Caco-2 (cell line): ENCODE data around the gene OR51F2. TPM values are rescaled to one million over a fixed set of nuclear protein-coding genes. Genes with fewer than 3 reads are reported as not detected.
"Not testable (repeated sequence)": the region's sequence is repeated elsewhere in the genome, so short reads cannot be mapped to it uniquely, and the experiment has no call there.

Experiments used
- BruUV-seq: library from RNA; stranded (reverse); fragments of 400-500 nt; replicated peaks from 2 replicates; lab custom pipeline; 2021; lab: Mats Ljungman, UMichigan
- CTCF ChIA-PET: fragments of 300-600 bp; sonication (Branson Sonifier 250); formaldehyde crosslinking; loops from one replicate; lab custom pipeline; 2022; ENCODE audit warnings: antibody characterized with exemption; lab: Charles Lee
- POLR2A ChIA-PET: fragments of 300-600 bp; sonication (Branson Sonifier 250); formaldehyde crosslinking; loops from one replicate; lab custom pipeline; 2022; ENCODE audit warnings: antibody characterized with exemption; lab: Charles Lee
- DNase-seq, 2 experiments: peaks; one replicate each; pipeline versions ENCODE4 v3.0.0 to v3.0.0-alpha.2; 2020 to 2022
- H3K27me3 ChIP-seq: replicated peaks from 2 replicates; pipeline ENCODE4 v1.6.0; 2011; ENCODE audit warnings: low read length; ENCODE audit not compliant: control insufficient read depth, insufficient read depth
- H3K36me3 ChIP-seq: 2 replicates; pipeline ENCODE4 v1.5.1; 2011; ENCODE audit warnings: low read length; ENCODE audit not compliant: control insufficient read depth, insufficient read depth
- H3K4me1 ChIP-seq: fragments of 250-450 bp; sonication (Bioruptor Pico); 2 replicates; pipeline ENCODE4 v1.5.1; 2020; ENCODE audit warnings: mild to moderate bottlenecking
- H3K4me3 ChIP-seq: 2 replicates; pipeline ENCODE4 v1.5.1; 2011; ENCODE audit warnings: low read depth, mild to moderate bottlenecking, control low read depth, low read length
- H3K9me3 ChIP-seq: fragments of 250-450 bp; sonication (Bioruptor Pico); 2 replicates; pipeline ENCODE4 v1.5.1; 2020; ENCODE audit warnings: mild to moderate bottlenecking, moderate library complexity
- H3K27ac Mint-ChIP-seq: one replicate; pipeline ENCODE4 v1.8.0; 2022; ENCODE audit warnings: mixed read lengths; ENCODE audit not compliant: unreplicated experiment
- H3K27me3 Mint-ChIP-seq: one replicate; pipeline ENCODE4 v1.8.0; 2022; ENCODE audit warnings: mixed read lengths; ENCODE audit not compliant: insufficient read depth, unreplicated experiment
- H3K36me3 Mint-ChIP-seq: one replicate; pipeline ENCODE4 v1.8.0; 2022; ENCODE audit warnings: mild to moderate bottlenecking, mixed read lengths; ENCODE audit not compliant: insufficient read depth, unreplicated experiment
- H3K4me1 Mint-ChIP-seq: one replicate; pipeline ENCODE4 v1.8.0; 2022; ENCODE audit warnings: low read depth, mixed read lengths; ENCODE audit not compliant: unreplicated experiment
- H3K4me3 Mint-ChIP-seq: one replicate; pipeline ENCODE4 v1.8.0; 2022; ENCODE audit warnings: mild to moderate bottlenecking, moderate library complexity, mixed read lengths; ENCODE audit not compliant: unreplicated experiment
- H3K9me3 Mint-ChIP-seq: one replicate; pipeline ENCODE4 v1.8.0; 2022; ENCODE audit warnings: mixed read lengths; ENCODE audit not compliant: unreplicated experiment
- intact Hi-C: fragments of 100-400 bp; cut with micrococcal nuclease; formaldehyde crosslinking; loops from one replicate; pipeline ENCODE4 v1.10.0; 2022; ENCODE audit not compliant: unreplicated experiment
- total RNA-seq: library from RNA; stranded (reverse); gene quantifications from 2 replicates; pipeline ENCODE4 v1.2.3, GENCODE V29; 2022
- TF ChIP-seq, protein P1 (sequence below), 2 experiments: fragments of 200-600 bp in 1 of 2; IDR thresholded peaks; 1 replicate in 1 of 2; 2 replicates in 1 of 2; pipeline versions ENCODE4 v1.5.1 to v1.8.0; 2011 to 2022; ENCODE audit warnings: antibody characterized with exemption in 1 of 2, control low read depth in 1 of 2, inconsistent platforms in 1 of 2, low read depth in 1 of 2, low read length in 1 of 2, mild to moderate bottlenecking in 1 of 2, moderate library complexity in 1 of 2; ENCODE audit not compliant: insufficient read depth in 1 of 2, severe bottlenecking in 1 of 2, unreplicated experiment in 1 of 2

The OR51F2 gene
- total RNA-seq, 1 experiment from 2014 or later = not detected

DNA sequence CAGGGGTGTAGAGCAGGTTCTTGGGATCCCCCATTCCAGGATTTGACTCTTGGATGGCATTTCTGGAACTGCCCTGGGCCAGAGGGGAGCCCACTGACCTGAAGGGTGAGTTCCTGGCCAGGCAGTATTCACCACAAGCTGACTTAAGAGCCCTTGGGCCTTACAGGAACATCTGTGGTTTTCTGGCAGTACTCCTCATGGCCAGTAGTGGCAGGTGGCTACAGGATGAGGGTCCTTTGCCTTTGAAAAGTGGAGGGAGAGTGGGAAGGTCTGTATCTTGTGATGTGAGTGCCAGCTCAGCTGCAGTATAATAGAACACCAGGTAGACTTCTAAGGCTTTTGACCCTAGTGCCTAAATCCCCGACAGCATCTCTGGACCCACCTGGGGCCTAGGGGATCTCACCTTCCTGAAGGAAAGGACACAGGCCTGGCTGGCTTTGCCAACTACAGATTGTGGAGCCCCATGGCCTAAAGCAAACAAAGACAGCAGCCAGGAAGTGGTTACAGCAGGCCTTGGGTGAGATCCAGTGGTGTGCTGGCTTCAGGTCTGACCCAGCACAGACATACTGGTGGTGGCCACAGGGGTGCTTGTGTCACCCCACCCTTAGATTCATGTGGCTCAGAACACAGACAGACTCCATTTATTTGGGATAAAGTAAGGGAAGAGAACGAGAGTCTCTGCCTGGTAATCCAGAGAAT is 18.9 kb downstream of the OR51F2 start:
- Mint-ChIP-seq H3K27me3 (peaks cover 9% of the 10 kb centered on the region), H3K27ac (no peak overlapping the region), H3K4me1 (no peaks in the 10 kb centered on the region), H3K9me3 (no peaks in the 10 kb centered on the region), H3K4me3 (no peak overlapping the region), H3K36me3 (no peaks in the 10 kb centered on the region)
- TF ChIP-seq, protein P1, sequence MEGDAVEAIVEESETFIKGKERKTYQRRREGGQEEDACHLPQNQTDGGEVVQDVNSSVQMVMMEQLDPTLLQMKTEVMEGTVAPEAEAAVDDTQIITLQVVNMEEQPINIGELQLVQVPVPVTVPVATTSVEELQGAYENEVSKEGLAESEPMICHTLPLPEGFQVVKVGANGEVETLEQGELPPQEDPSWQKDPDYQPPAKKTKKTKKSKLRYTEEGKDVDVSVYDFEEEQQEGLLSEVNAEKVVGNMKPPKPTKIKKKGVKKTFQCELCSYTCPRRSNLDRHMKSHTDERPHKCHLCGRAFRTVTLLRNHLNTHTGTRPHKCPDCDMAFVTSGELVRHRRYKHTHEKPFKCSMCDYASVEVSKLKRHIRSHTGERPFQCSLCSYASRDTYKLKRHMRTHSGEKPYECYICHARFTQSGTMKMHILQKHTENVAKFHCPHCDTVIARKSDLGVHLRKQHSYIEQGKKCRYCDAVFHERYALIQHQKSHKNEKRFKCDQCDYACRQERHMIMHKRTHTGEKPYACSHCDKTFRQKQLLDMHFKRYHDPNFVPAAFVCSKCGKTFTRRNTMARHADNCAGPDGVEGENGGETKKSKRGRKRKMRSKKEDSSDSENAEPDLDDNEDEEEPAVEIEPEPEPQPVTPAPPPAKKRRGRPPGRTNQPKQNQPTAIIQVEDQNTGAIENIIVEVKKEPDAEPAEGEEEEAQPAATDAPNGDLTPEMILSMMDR (IDR thresholded peaks at IDR 0.05; ENCODE audit: insufficient read depth in 1 of 2, low read depth in 1 of 2, low read length in 1 of 2, severe bottlenecking in 1 of 2, unreplicated experiment in 1 of 2) = no peak
- no TSS peak for BruUV-seq
- no peaks in the 10 kb centered on the region for H3K9me3 ChIP-seq
- no peak overlapping the region for H3K4me3 ChIP-seq
- H3K4me1 ChIP-seq = no peaks in the 10 kb centered on the region
- intact Hi-C loops = no loop called here
- no peak for DNase-seq
- H3K27me3 ChIP-seq = no peaks in the 10 kb centered on the region
- POLR2A ChIA-PET = no interaction called here
- no peaks in the 10 kb centered on the region for H3K36me3 ChIP-seq
- CTCF ChIA-PET = no interaction called here

DNA sequence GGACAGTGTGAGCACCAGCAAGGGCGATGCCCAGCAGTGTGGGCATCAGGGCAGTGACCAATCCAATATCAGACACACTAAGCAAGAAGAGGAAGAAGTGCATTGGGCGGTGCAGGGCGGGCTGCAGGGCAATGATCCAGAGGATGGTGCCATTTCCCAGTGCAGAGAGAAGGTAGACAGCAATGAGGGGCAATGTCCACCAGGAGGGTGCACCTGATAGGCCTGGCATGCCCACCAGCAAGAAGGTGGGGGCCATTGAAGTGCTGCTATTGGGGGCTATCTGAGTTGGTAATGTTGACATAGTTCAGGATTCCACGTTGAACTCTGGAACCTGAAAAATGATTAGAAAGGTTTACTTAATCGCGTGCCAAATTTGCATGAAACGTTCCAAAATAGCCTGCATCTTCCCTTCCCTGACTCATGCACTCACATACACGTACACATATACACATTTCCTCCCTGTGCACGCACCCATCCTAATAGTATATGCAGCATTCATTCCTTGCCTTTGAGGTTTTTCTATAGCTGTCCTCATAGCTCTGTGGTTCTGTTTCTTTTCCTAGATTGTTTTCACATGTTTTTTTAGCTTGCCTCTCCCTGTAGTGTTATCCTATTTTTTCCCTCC is 27.9 kb downstream of the OR51F2 start, which contains the start of gene OR51S1:
OR51S1 (minus strand) TSS at position 301 of the 625 bp plus-strand sequence; CDS start at position 301, 0 bp downstream.
- Mint-ChIP-seq H3K27me3 (no peaks in the 10 kb centered on the region), H3K4me3 (no peak within 1 kb of the TSS), H3K4me1 (no peaks in the 10 kb centered on the region), H3K27ac (no peak within 1 kb of the TSS), H3K9me3 (no peaks in the 10 kb centered on the region), H3K36me3 (no peaks in the 10 kb centered on the region)
- TF ChIP-seq, protein P1 (IDR thresholded peaks at IDR 0.05; ENCODE audit: insufficient read depth in 1 of 2, low read depth in 1 of 2, low read length in 1 of 2, severe bottlenecking in 1 of 2, unreplicated experiment in 1 of 2) = no peak
- Histone ChIP-seq H3K36me3 (no peaks in the 10 kb centered on the region), H3K4me1 (no peaks in the 10 kb centered on the region), H3K4me3 (no peak within 1 kb of the TSS), H3K9me3 (no peaks in the 10 kb centered on the region), H3K27me3 (no peaks in the 10 kb centered on the region)
- BruUV-seq = no TSS peak
- intact Hi-C loops = no loop called here
- DNase-seq = no peak
- ChIA-PET POLR2A (no interaction called here), CTCF (no interaction called here)

DNA sequence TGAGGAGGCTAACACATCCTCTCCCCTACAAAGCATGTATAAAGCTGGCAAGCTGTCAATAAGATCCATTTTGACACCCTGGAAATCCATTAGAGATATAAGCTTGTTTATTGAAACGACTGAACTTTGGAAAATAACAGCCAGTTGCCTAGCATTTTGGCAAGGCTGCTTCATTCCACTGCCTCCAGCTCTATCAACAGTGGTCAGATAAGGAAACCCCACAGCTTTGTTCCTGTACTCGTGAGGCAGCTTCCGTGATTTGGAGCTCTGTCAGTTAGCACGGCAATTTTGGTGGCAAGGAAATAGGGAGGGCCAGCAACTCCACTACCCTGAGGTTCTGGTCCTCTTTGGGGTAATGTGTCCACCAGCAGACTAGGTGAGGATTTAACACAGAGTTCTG is 29.9 kb downstream of the OR51F2 start:
- intact Hi-C loops = no loop called here
- no peak overlapping the region for H3K4me3 ChIP-seq
- Mint-ChIP-seq H3K36me3 (no peaks in the 10 kb centered on the region), H3K4me1 (no peaks in the 10 kb centered on the region), H3K9me3 (no peaks in the 10 kb centered on the region), H3K4me3 (no peak overlapping the region), H3K27ac (no peak overlapping the region), H3K27me3 (peaks cover 3% of the 10 kb centered on the region)
- H3K36me3 ChIP-seq = no peaks in the 10 kb centered on the region
- no TSS peak for BruUV-seq
- TF ChIP-seq, protein P1 (IDR thresholded peaks at IDR 0.05; ENCODE audit: insufficient read depth in 1 of 2, low read depth in 1 of 2, low read length in 1 of 2, severe bottlenecking in 1 of 2, unreplicated experiment in 1 of 2) = no peak
- H3K4me1 ChIP-seq = no peaks in the 10 kb centered on the region
- H3K9me3 ChIP-seq = no peaks in the 10 kb centered on the region
- ChIA-PET CTCF (no interaction called here), POLR2A (no interaction called here)
- H3K27me3 ChIP-seq = no peaks in the 10 kb centered on the region
- no peak for DNase-seq

DNA sequence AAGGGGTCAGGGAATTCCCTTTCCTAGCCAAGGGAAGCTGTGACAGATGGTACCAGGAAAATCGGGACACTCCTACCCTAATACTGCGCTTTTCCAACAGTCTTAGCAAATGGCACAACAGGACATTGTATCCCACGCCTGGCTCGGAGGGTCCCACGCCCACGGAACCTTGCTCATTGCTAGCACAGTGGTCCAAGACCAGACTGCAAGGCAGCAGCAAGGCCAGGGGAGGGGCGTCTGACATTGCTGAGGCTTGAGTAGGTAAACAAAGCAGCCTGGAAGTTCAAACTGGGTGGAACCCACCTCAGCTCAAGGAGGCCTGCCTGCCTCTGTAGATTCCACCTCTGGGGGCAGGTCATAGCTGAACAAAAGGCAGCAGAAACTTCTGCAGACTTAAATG is 33.2 kb downstream of the OR51F2 start:
- H3K9me3 ChIP-seq, CTCF ChIA-PET, BruUV-seq, H3K4me3 ChIP-seq, H3K4me3 Mint-ChIP-seq, H3K4me1 Mint-ChIP-seq, POLR2A ChIA-PET, H3K27ac Mint-ChIP-seq, H3K4me1 ChIP-seq, H3K36me3 Mint-ChIP-seq, H3K27me3 Mint-ChIP-seq, H3K36me3 ChIP-seq, DNase-seq, intact Hi-C loops, H3K9me3 Mint-ChIP-seq, H3K27me3 ChIP-seq: not testable (repeated sequence)
